ENCODE results near the gene PRPF19. TPM values are rescaled to one million over a fixed set of nuclear protein-coding genes. Genes with fewer than 3 reads are reported as not detected.

The PRPF19 gene
- total RNA-seq, result 100 to 1,000 TPM; 201 to 204 TPM
- 19.0 TPM for polyA plus RNA-seq

DNA sequence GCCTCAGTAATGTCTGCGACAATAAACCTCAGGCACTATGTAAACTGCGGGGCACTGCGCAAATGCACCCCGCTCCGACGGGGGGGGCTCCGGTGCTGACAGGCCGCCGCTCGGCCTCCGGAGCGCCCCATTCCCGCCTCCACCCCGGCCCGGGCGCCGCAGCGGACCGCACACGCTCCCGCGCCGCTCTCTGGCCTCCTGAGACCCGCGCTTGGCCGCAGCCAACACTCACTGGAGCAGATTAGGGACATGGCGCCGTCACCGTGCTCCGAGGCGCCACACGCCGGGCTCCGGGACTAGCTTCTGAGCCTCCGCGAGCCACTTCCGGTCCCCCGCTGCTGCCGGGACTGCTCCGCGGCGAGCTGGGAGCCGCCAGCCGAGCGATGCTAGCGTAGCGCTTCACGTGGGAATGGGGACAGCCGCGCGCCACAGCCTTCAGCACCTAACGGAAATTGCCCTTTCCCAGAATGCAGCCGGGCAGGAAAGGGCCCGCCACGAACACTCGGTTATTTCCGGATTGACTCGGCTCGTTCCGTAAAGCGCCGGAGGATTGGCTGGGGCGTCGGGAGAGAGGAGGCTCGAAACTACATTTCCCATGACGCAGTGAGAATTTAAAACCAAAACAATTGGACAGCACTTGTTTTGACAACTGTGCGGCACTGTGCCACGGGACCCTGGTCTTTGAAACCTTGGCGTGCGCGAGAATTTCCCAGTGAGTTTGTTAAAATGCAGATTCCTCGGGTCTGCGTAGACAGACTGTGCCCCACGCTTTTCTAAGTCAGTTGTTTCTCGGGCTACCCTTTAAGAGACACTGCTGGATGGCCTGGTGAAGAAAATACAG is at the start of gene PRPF19:
TSS of gene PRPF19 (minus strand) at position 454 of the 841 bp plus-strand sequence. CDS start at position 251, 203 bp downstream.
- peak within 1 kb of the TSS; percentile 68 for H3K27ac ChIP-seq (ENCODE audit: low read depth, low read length)
- H3K9me3 ChIP-seq (ENCODE audit: low read length), result no peaks in the 10 kb centered on the region
- Mint-ChIP-seq H3K27me3 (no peaks in the 10 kb centered on the region), H3K27ac (peak within 1 kb of the TSS; percentile 94 to 99 (median 98)), H3K36me3 (peaks cover 0 to 41% (median 2%) of the 10 kb centered on the region in 3 donors), H3K9me3 (no peaks in the 10 kb centered on the region), H3K4me1 (peaks cover 40 to 61% (median 49%) of the 10 kb centered on the region in 3 donors), H3K4me3 (peak within 1 kb of the TSS; percentile 89 to 95 (median 91))
- DNase-seq, result peak; percentile 99
- H3K27me3 ChIP-seq (ENCODE audit: insufficient read depth, low read length, poor library complexity, severe bottlenecking), result no peaks in the 10 kb centered on the region
- POLR2A ChIA-PET, result interaction anchor here (0.6 to 4.8 kb wide), 4 partner anchors 8 to 75 kb away, joined by 3 to 33 read pairs (median 4); partner anchors contain the start of gene TMEM109
- H3K36me3 ChIP-seq (ENCODE audit: insufficient read depth, low read length), result peaks cover 23% of the 10 kb centered on the region
- peak within 1 kb of the TSS; percentile 80 for H3K4me3 ChIP-seq (ENCODE audit: low read length)
- CTCF ChIA-PET, result interaction anchor here (0.9 to 5.0 kb wide), 6 partner anchors 8 to 75 kb away, joined by 3 to 51 read pairs (median 4); partner anchors contain the start of gene TMEM109
- peaks cover 36% of the 10 kb centered on the region for H3K4me1 ChIP-seq (ENCODE audit: insufficient read depth, low read length)

DNA sequence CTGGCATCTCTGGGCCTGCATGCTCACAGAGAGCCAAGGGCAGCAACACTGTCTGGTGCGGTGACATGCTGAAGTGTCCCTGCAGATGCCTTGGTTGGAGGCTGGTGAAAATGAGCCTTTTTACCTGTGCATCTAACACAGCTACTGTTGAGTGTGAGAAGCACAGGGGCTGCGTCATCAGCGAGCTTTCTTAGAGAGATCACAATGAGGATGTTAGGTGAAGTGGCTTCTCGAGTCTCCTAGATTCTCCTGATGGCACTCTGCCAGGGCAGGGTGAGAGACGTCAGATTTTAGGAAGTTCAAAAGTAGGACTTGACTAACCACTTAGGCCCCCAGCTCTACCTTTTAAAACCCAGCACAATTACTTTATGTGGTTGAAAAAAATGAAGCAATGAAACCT is 49.2 kb upstream of the PRPF19 start:
- Mint-ChIP-seq H3K9me3 (no peaks in the 10 kb centered on the region), H3K27me3 (peaks cover 16% of the 10 kb centered on the region in 2 donors), H3K36me3 (no peaks in the 10 kb centered on the region), H3K27ac (peak overlapping the region in 1 of 8 donors; percentile 26), H3K4me3 (no peak overlapping the region), H3K4me1 (peaks cover 10 to 17% (median 13%) of the 10 kb centered on the region in 3 donors)
- Histone ChIP-seq H3K4me3 (ENCODE audit: low read length) (no peak overlapping the region), H3K9me3 (ENCODE audit: low read length) (no peaks in the 10 kb centered on the region), H3K4me1 (ENCODE audit: insufficient read depth, low read length) (peaks cover 9% of the 10 kb centered on the region), H3K36me3 (ENCODE audit: insufficient read depth, low read length) (no peaks in the 10 kb centered on the region), H3K27ac (ENCODE audit: low read depth, low read length) (no peak overlapping the region), H3K27me3 (ENCODE audit: insufficient read depth, low read length, poor library complexity, severe bottlenecking) (no peaks in the 10 kb centered on the region)
- CTCF ChIA-PET, result interaction anchor here (1.9 kb wide), 1 partner anchor 16 kb away, joined by 4 read pairs; the partner anchor contains the start of gene CD6
- no peak for DNase-seq
- POLR2A ChIA-PET, result no interaction called here

DNA sequence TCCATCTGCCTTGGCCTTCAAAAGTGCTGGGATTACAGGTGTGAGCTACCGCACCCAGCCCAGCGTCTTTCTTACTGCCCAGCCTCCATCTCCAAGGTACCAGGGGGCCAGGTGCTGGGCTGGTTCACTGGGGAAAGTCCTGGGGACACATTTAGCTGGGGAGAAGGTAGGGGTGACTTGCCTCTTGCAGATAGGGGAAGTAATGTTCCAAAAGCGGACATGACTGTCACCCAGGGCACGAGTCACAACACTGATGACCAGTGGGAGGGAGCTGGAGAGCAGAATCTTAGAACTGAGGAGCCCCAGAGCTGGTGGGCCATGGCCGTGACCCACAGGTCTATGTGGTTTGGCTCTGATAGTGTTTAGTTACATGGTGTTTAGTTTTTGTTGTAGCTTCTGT is 48.0 kb upstream of the PRPF19 start:
- Mint-ChIP-seq H3K9me3 (no peaks in the 10 kb centered on the region), H3K27me3 (peaks cover 18 to 22% of the 10 kb centered on the region in 2 donors), H3K4me1 (peaks cover 10 to 21% (median 13%) of the 10 kb centered on the region in 3 donors), H3K36me3 (no peaks in the 10 kb centered on the region), H3K27ac (no peak overlapping the region), H3K4me3 (no peak overlapping the region)
- Histone ChIP-seq H3K27ac (ENCODE audit: low read depth, low read length) (no peak overlapping the region), H3K36me3 (ENCODE audit: insufficient read depth, low read length) (no peaks in the 10 kb centered on the region), H3K27me3 (ENCODE audit: insufficient read depth, low read length, poor library complexity, severe bottlenecking) (no peaks in the 10 kb centered on the region), H3K4me3 (ENCODE audit: low read length) (no peak overlapping the region), H3K9me3 (ENCODE audit: low read length) (no peaks in the 10 kb centered on the region), H3K4me1 (ENCODE audit: insufficient read depth, low read length) (peaks cover 16% of the 10 kb centered on the region)
- ChIA-PET POLR2A (no interaction called here), CTCF (interaction anchor here (1.3 to 1.9 kb wide), 3 partner anchors 11 to 17 kb away, joined by 4 read pairs; partner anchors contain the start of gene CD6)
- DNase-seq, result no peak

DNA sequence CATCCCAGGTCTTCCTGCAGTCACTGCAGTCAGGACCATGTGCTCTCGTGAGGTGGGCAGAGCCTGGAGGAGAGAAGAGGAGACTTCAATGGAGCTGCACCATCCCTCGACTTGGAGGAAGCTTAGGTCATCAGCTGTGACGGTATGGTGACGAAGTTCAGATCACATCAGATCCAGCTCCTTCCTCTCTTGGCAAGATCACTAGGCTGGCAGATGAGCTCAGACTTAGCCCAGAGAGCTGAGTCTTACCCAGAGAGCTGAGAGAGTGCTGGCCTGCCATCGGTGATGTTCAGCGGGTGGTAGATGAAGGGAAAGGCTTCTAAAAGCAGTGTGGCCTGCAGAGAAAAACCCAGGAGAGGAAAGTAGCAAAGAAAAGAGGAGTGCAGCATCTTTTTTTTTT is 47.4 kb upstream of the PRPF19 start:
- Mint-ChIP-seq H3K27ac (peak overlapping the region in 1 of 8 donors; percentile 37), H3K9me3 (no peaks in the 10 kb centered on the region), H3K4me3 (no peak overlapping the region), H3K36me3 (no peaks in the 10 kb centered on the region), H3K4me1 (peaks cover 10 to 21% (median 13%) of the 10 kb centered on the region in 3 donors), H3K27me3 (peaks cover 19 to 23% of the 10 kb centered on the region in 2 donors)
- Histone ChIP-seq H3K27ac (ENCODE audit: low read depth, low read length) (no peak overlapping the region), H3K4me3 (ENCODE audit: low read length) (no peak overlapping the region), H3K27me3 (ENCODE audit: insufficient read depth, low read length, poor library complexity, severe bottlenecking) (no peaks in the 10 kb centered on the region), H3K36me3 (ENCODE audit: insufficient read depth, low read length) (no peaks in the 10 kb centered on the region), H3K4me1 (ENCODE audit: insufficient read depth, low read length) (peaks cover 16% of the 10 kb centered on the region), H3K9me3 (ENCODE audit: low read length) (no peaks in the 10 kb centered on the region)
- POLR2A ChIA-PET, result no interaction called here
- DNase-seq, result no peak
- CTCF ChIA-PET, result interaction anchor here (0.9 to 1.4 kb wide), 4 partner anchors 11 to 136 kb away, joined by 3 to 4 read pairs (median 4); no protein-coding TSS in a partner anchor

DNA sequence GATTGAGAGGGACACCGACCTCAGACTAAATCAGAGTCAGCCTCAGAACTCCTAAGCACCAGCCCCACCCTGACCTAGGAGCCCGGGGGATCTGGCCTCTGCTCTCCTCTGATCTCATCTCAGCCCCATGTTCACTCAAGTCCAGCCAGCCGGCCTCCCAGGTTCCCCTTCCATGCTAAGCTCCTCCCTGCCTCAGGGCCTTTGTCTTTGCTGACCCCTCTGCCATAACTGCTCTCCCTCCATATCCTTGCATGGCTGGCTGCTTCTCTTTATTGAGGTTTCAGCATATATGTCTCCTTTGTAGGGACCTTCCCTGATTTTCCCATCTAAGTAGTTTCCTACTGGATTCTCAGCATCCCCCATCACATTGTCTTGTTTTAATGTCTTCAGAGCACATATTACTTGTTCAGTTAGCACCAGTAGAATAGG is 46.4 kb upstream of the PRPF19 start:
- DNase-seq, result no peak
- no peaks in the 10 kb centered on the region for H3K27me3 ChIP-seq (ENCODE audit: insufficient read depth, low read length, poor library complexity, severe bottlenecking)
- H3K9me3 Mint-ChIP-seq, result no peaks in the 10 kb centered on the region
- POLR2A ChIA-PET, result no interaction called here
- H3K4me3 ChIP-seq (ENCODE audit: low read length), result peak overlapping the region; percentile 69
- no peaks in the 10 kb centered on the region for H3K9me3 ChIP-seq (ENCODE audit: low read length)
- CTCF ChIA-PET, result interaction anchor here (1.1 kb wide), 1 partner anchor 21 kb away, joined by 3 read pairs; no protein-coding TSS in a partner anchor
- peaks cover 25 to 27% of the 10 kb centered on the region in 2 donors for H3K27me3 Mint-ChIP-seq
- H3K4me1 Mint-ChIP-seq, result peaks cover 10 to 21% (median 13%) of the 10 kb centered on the region in 3 donors
- H3K27ac Mint-ChIP-seq, result peak overlapping the region in 7 of 8 donors; percentile 1 to 93 (median 64)
- H3K36me3 ChIP-seq (ENCODE audit: insufficient read depth, low read length), result no peaks in the 10 kb centered on the region
- H3K36me3 Mint-ChIP-seq, result no peaks in the 10 kb centered on the region
- peak overlapping the region in 6 of 7 donors; percentile 55 to 84 (median 78) for H3K4me3 Mint-ChIP-seq
- H3K27ac ChIP-seq (ENCODE audit: low read depth, low read length), result no peak overlapping the region
- peaks cover 16% of the 10 kb centered on the region for H3K4me1 ChIP-seq (ENCODE audit: insufficient read depth, low read length)

DNA sequence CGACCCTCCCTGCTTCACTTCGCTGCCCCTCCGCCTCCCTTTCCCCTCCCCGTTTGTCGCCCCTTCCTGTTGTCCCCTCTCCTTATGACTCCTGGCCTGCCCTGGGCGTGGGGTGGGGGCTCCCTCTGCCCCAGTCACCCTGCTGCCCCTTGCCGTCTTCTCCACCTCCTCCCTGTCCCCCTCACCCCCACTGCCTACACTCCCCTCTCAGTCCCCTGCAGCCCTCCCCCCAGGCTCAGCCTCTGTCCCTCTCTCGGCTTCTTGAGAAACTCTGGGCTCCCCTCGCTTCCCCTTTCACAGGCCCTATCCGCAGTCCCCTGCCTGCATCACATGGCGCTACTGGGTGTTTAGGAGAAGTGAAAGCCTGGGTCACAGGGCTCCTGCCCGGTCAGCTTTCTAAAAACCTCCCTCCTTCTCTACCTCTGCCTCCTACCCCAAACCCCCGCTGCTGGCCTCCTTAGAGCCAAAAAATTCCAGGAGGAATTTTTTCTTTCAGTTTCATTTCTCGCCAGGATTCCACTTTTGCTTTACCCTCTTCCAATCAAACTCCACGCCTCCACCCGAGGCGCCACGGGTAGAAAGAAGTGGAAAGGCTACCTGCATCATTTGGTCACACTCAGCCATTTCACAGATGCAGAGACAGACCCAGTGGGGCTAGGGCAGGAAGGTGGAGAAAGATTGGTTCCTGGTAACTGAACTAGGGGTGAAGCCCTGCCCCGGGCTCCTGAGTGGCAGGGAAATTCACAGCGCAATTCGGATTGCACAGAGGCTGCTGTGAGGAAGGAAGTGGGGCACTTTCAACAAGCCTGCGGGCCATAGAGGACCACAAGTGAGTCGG is 45.7 kb upstream of the PRPF19 start, which contains the start of gene SLC15A3:
TSS of gene SLC15A3 (minus strand) at position 273 of the 838 bp plus-strand sequence. CDS start 625 bp downstream, outside the sequence.
- peak in 2 of 5 donors; percentile 20 to 63 for DNase-seq
- CTCF ChIA-PET, result no interaction called here
- Mint-ChIP-seq H3K4me1 (peaks cover 10 to 21% (median 13%) of the 10 kb centered on the region in 3 donors), H3K4me3 (peak within 1 kb of the TSS; percentile 55 to 84 (median 78)), H3K9me3 (no peaks in the 10 kb centered on the region), H3K27me3 (peaks cover 25 to 28% of the 10 kb centered on the region in 2 donors), H3K36me3 (no peaks in the 10 kb centered on the region), H3K27ac (peak within 1 kb of the TSS; percentile 1 to 93 (median 78))
- Histone ChIP-seq H3K9me3 (ENCODE audit: low read length) (no peaks in the 10 kb centered on the region), H3K4me1 (ENCODE audit: insufficient read depth, low read length) (peaks cover 16% of the 10 kb centered on the region), H3K4me3 (ENCODE audit: low read length) (peak within 1 kb of the TSS; percentile 69), H3K27ac (ENCODE audit: low read depth, low read length) (no peak within 1 kb of the TSS), H3K27me3 (ENCODE audit: insufficient read depth, low read length, poor library complexity, severe bottlenecking) (no peaks in the 10 kb centered on the region), H3K36me3 (ENCODE audit: insufficient read depth, low read length) (no peaks in the 10 kb centered on the region)
- POLR2A ChIA-PET, result no interaction called here

DNA sequence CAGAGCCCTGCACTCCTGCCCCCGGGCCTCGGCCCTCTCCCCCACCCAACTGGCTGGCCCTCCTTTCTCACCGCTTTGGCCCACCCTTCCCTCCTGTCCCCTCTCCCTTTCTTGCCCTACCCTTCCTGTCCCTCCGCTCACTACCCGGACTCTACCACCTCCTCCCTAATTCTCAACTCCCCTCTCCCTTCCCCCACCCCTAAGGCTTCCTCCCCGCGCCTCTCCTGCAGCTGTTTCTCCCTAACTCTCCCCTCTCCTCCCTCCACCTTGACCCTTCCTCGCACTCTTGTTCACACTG is 45.2 kb upstream of the PRPF19 start:
- Mint-ChIP-seq H3K27ac (peak overlapping the region in 5 of 8 donors; percentile 35 to 93 (median 57)), H3K36me3 (no peaks in the 10 kb centered on the region), H3K4me3 (peak overlapping the region in 6 of 7 donors; percentile 76 to 84 (median 78)), H3K27me3 (peaks cover 25 to 28% of the 10 kb centered on the region in 2 donors), H3K4me1 (peaks cover 10 to 21% (median 13%) of the 10 kb centered on the region in 3 donors), H3K9me3 (no peaks in the 10 kb centered on the region)
- ChIA-PET CTCF (no interaction called here), POLR2A (no interaction called here)
- peak overlapping the region; percentile 69 for H3K4me3 ChIP-seq (ENCODE audit: low read length)
- H3K27me3 ChIP-seq (ENCODE audit: insufficient read depth, low read length, poor library complexity, severe bottlenecking), result no peaks in the 10 kb centered on the region
- peaks cover 16% of the 10 kb centered on the region for H3K4me1 ChIP-seq (ENCODE audit: insufficient read depth, low read length)
- H3K27ac ChIP-seq (ENCODE audit: low read depth, low read length), result no peak overlapping the region
- no peaks in the 10 kb centered on the region for H3K9me3 ChIP-seq (ENCODE audit: low read length)
- no peaks in the 10 kb centered on the region for H3K36me3 ChIP-seq (ENCODE audit: insufficient read depth, low read length)
- DNase-seq, result no peak
